NCI-H345 treated with DMSO at 0.1 percent for 48 hours (cell line): ENCODE measurements around the gene TRIM69.
"Not testable (repeated sequence)": the region's sequence is repeated elsewhere in the genome, so short reads cannot be mapped to it uniquely, and the experiment has no call there.

Experiments
- DNase-seq: peaks from one replicate; lab custom pipeline; 2025; ENCODE audit not compliant: unreplicated experiment; lab: John Stamatoyannopoulos, UW

The TRIM69 gene

DNA sequence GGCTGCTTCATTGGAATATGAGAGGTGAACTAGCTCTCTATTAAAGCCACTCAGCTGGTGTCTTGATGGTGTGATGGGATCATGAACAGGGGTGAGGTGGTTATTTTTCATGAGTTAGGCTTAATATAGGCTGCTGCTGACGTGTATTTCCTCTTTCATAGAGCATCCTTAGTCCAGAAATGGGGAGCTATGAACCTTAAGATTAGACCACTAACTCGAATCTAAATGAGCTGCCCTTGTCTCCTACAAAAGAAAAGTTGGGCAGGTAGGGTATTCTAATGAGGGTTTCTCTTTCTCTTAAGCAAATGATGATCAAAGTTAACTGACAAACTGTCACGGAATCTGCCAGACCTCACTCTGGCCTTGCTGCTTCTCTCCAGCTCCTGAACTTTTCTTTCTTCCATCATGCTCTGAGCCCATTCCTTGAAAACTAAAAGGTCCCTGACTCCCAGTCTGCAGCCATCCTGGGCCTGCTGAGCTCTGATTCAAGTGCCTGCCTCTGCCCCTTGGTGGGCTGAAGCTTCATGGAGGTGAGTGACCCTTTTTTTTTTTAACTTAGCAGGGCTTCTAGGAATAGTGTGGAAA, at the start of gene TRIM69:
Gene TRIM69, plus strand, starts transcription at position 348 of the 585 bp plus-strand sequence. Its CDS starts 177 bp downstream, at position 525.
- DNase-seq: no peak

- not testable (repeated sequence) for DNase-seq
Observed at GRCh38 chr15:44689318-44689717, 47.0 kb upstream of the TRIM69 start.

- not testable (repeated sequence) for DNase-seq
Observed at GRCh38 chr15:44690245-44690644, 46.1 kb upstream of the TRIM69 start.

DNA sequence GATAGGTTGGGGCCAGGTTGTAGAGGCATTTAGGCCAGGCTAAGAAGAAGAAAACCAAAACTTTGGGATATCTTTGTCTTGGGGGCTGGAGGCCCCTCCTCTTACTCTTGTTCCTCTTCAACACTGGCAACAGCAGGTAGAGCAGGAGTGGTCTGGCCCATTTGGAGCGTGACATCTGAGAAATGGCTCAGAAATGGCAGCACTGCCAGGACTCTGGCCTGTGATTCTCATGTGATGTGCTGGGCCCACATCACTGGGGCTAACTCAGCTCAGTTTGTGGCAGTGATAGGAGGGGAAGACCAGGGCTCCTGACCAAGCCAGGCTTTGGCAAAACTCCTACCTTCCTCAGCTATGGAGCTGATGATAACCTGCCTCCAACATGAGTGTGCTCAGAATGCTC, 43.7 kb upstream of the TRIM69 start:
- no peak for DNase-seq

DNA sequence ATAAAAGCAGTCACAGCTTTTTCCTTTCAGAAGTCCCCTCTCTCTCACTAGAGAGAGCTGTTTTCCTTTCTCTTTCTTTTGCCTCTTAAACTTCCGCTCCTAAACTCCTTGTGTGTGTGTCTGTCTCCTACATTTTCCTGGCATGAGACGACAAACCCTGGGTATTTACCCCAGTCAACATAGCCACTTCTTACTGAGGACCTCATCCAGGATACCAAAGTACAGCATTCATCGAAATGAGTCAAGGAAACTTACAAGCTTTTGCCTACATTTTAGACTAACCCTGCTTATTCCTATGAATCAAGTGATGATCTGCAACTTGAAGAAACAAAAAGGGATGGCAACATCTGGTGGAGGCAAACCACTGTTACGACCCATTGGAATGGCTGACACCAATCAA, 41.9 kb upstream of the TRIM69 start:
- DNase-seq: no peak

DNA sequence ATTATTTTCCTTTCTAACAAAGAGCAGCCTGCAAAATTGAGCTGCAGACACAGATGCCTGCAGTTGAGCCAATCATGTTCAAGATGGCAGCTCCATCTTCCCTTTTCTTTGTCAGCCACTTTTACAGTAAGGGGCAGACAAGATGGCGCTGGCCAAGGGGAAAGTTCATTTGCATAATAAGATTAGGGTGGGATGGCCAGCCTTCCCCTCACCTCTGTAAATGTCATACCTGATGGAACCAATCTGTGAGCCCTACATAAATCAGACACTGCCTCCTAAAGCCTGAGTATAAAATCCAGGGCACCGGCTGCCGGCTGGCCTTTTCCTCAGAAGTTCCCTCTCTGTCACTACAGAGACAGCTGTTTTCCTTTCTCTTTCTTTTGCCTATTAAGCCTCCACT, 41.0 kb upstream of the TRIM69 start:
- DNase-seq: no peak

DNA sequence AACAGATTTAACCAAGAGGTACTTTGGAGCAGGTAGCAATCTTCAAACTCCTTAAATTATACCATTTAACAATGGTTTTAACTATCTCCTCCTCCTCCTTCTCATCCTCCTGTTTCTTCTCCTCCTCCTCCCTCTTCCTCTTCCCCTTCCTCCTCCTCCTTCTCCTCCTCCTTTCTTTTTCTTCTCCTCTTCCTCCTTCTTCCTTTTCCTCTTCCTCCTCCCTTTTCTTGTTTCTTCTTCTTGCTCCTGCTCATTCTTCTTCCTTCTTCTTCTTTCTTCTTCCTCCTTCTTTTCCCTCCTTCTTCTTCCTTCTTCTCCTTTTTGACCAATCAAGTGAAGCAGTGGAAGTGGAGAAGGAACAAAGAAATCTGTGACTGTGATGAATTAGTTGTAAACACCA, 39.3 kb upstream of the TRIM69 start:
- no peak for DNase-seq

DNA sequence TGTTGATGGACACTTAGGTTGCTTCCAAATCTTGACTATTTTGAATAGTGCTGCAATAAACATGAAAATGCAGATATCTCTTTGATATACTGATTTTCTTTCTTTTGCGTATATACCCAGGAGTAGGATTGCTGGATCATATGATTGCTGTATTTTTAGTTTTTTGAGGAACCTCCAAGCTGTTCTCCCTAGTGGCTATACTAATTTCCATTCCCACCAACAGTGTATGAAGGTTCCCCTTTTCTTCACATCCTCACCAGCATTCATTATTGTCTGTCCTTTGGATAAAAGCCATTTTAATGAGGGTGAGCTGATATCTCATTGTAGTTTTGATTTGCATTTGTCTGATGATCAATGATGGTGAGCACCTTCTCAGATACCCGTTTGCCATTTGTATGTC, 37.7 kb upstream of the TRIM69 start:
- DNase-seq: no peak

DNA sequence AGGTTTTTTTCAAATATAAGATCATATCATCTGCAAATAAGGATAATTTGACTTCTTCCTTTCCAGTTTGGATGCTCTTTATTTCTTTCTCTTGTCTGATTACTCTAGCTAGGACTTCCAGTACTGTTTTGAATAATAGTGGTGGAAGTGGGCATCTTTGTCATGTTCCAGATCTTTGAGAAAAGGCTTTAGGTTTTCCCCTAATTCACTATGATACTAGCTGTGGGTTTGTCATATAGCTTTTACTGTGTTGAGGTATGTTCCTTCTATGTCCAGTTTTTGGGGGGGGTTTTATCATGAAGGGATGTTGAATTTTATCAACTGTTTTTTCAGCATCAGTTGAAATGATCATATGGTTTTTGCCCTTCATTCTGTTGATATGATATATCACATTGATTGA, 35.7 kb upstream of the TRIM69 start:
- not testable (repeated sequence) for DNase-seq

GRCh38 chr15:44705986-44706385, 30.3 kb upstream of the TRIM69 start:
- DNase-seq: no peak

GRCh38 chr15:44706401-44706800, 29.9 kb upstream of the TRIM69 start:
- DNase-seq: no peak

DNA sequence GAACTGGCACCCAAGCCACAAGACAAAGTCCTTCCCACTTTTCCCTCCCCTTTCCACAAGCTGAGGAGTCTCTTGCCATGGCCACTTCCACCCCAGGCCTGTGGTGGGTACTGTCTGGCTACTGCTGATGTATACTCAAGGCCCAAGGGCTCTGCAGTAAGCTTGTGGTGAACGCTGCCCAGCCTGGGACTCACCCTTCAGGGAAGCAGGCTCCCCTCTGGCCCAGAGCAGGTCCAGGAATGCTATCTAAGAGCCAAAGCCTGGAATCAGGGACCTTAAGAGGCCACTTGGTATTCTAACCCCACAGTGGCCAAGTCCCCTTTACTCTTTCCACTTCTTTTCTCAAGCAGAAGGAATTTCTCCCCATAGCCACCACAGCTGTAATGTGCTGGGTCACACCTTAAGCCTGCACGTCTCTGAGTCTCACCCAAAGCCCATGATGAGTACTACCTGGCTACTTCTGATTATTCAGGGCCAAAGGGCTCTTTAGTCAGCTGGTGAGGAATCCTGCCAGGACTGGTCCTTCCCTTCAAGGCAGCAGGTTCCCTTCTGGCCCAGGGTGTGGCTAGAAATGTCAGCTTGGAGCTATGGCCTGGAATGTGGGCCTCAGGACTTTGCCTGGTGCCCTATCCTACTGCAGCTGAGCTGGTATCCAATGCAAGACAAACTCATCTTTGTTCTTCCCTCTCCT, 29.2 kb upstream of the TRIM69 start:
- no peak for DNase-seq

GRCh38 chr15:44710236-44711095, 25.9 kb upstream of the TRIM69 start:
- DNase-seq: no peak

GRCh38 chr15:44711096-44711742, 25.1 kb upstream of the TRIM69 start, which contains the start of the genes B2M and PATL2:
Gene B2M, plus strand, starts transcription at chr15:44711517. Its CDS starts 30 bp downstream, at chr15:44711547.
Gene PATL2, minus strand, starts transcription at chr15:44711323. Its CDS starts 34,833 bp downstream, at chr15:44676490.
- DNase-seq: peak; percentile 85

DNA sequence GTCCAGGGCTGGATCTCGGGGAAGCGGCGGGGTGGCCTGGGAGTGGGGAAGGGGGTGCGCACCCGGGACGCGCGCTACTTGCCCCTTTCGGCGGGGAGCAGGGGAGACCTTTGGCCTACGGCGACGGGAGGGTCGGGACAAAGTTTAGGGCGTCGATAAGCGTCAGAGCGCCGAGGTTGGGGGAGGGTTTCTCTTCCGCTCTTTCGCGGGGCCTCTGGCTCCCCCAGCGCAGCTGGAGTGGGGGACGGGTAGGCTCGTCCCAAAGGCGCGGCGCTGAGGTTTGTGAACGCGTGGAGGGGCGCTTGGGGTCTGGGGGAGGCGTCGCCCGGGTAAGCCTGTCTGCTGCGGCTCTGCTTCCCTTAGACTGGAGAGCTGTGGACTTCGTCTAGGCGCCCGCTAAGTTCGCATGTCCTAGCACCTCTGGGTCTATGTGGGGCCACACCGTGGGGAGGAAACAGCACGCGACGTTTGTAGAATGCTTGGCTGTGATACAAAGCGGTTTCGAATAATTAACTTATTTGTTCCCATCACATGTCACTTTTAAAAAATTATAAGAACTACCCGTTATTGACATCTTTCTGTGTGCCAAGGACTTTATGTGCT, 24.5 kb upstream of the TRIM69 start:
- no peak for DNase-seq

DNA sequence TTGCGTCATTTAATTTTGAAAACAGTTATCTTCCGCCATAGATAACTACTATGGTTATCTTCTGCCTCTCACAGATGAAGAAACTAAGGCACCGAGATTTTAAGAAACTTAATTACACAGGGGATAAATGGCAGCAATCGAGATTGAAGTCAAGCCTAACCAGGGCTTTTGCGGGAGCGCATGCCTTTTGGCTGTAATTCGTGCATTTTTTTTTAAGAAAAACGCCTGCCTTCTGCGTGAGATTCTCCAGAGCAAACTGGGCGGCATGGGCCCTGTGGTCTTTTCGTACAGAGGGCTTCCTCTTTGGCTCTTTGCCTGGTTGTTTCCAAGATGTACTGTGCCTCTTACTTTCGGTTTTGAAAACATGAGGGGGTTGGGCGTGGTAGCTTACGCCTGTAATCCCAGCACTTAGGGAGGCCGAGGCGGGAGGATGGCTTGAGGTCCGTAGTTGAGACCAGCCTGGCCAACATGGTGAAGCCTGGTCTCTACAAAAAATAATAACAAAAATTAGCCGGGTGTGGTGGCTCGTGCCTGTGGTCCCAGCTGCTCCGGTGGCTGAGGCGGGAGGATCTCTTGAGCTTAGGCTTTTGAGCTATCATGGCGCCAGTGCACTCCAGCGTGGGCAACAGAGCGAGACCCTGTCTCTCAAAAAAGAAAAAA, 23.9 kb upstream of the TRIM69 start:
- DNase-seq: peak; percentile 13

GRCh38 chr15:44713006-44713966, 23.0 kb upstream of the TRIM69 start:
- no peak for DNase-seq

DNA sequence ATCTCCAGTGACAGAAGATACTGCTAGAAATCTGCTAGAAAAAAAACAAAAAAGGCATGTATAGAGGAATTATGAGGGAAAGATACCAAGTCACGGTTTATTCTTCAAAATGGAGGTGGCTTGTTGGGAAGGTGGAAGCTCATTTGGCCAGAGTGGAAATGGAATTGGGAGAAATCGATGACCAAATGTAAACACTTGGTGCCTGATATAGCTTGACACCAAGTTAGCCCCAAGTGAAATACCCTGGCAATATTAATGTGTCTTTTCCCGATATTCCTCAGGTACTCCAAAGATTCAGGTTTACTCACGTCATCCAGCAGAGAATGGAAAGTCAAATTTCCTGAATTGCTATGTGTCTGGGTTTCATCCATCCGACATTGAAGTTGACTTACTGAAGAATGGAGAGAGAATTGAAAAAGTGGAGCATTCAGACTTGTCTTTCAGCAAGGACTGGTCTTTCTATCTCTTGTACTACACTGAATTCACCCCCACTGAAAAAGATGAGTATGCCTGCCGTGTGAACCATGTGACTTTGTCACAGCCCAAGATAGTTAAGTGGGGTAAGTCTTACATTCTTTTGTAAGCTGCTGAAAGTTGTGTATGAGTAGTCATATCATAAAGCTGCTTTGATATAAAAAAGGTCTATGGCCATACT, 21.1 kb upstream of the TRIM69 start:
- DNase-seq: no peak
